Tibial artery (tissue), 4 donors: ENCODE results near the gene TIAM1.

ENCODE experiments used
- DNase-seq, 2 donors: peaks; one replicate each; pipeline ENCODE4 v3.0.0-alpha.2; 2019
- H3K27ac ChIP-seq, 2 donors: fragments of 200-600 bp; sonication (generic) in 1 of 2; 1 replicate in 1 of 2; 2 replicates in 1 of 2; pipeline ENCODE4 v1.5.1; 2018 to 2019; ENCODE audit warnings: mild to moderate bottlenecking in 1 of 2
- H3K27me3 ChIP-seq, 2 donors: fragments of 200-600 bp; sonication (generic) in 1 of 2; one replicate each; pipeline versions ENCODE4 v1.5.1 to v1.6.0; 2016 to 2019
- H3K36me3 ChIP-seq, 3 donors: fragments of 200-600 bp; sonication (generic) in 2 of 3; one replicate each; pipeline ENCODE4 v1.5.1; 2016 to 2019; ENCODE audit warnings: mild to moderate bottlenecking in 2 of 3
- H3K4me1 ChIP-seq, 4 donors: fragments of 200-600 bp; sonication (generic) in 2 of 4; 1 replicate in 3 of 4; 2 replicates in 1 of 4; pipeline ENCODE4 v1.5.1; 2016 to 2019
- H3K4me3 ChIP-seq, 2 donors: fragments of 200-600 bp; sonication (generic) in 1 of 2; 1 replicate in 1 of 2; 2 replicates in 1 of 2; pipeline ENCODE4 v1.5.1; 2018 to 2019; ENCODE audit warnings: mild to moderate bottlenecking in 2 of 2
- H3K9me3 ChIP-seq, 3 donors: fragments of 200-600 bp; sonication (generic) in 1 of 3; one replicate each; pipeline ENCODE4 v1.5.1; 2016 to 2019
- CTCF ChIP-seq, 2 experiments: fragments of 200-600 bp in 1 of 2; fragments of 450-650 bp in 1 of 2; IDR thresholded peaks; one replicate each; pipeline ENCODE4 v1.5.1; 2017 to 2019; ENCODE audit warnings: antibody characterized with exemption in 2 of 2, mild to moderate bottlenecking in 1 of 2, moderate library complexity in 1 of 2
- intact Hi-C: fragments of 100-400 bp; cut with DNase I; formaldehyde crosslinking; loops from one replicate; pipeline ENCODE4 v1.15.0; 2023; ENCODE audit warnings: low total_unique reads

The TIAM1 gene

GRCh38 chr21:31317688-31318087, 26.4 kb downstream of the TIAM1 start:
- DNase-seq: no peak

GRCh38 chr21:31316488-31317169, 27.4 kb downstream of the TIAM1 start:
- H3K4me1 ChIP-seq: no peaks in the 10 kb centered on the region
- intact Hi-C loops: no loop called here

More at GRCh38 chr21:31317688-31318087, 26.4 kb downstream of the TIAM1 start:
- H3K9me3 ChIP-seq: no peaks in the 10 kb centered on the region
- no peak for TF ChIP-seq CTCF (IDR thresholded peaks at IDR 0.05)
- no peaks in the 10 kb centered on the region for H3K36me3 ChIP-seq
- H3K27me3 ChIP-seq: no peaks in the 10 kb centered on the region
- intact Hi-C loops: no loop called here
- H3K4me1 ChIP-seq: no peaks in the 10 kb centered on the region
- no peak overlapping the region for H3K27ac ChIP-seq
- H3K4me3 ChIP-seq: no peak overlapping the region

GRCh38 chr21:31316072-31316471, 28.0 kb downstream of the TIAM1 start:
- TF ChIP-seq CTCF (IDR thresholded peaks at IDR 0.05): no peak
- Histone ChIP-seq H3K4me1 (no peaks in the 10 kb centered on the region), H3K36me3 (no peaks in the 10 kb centered on the region), H3K27ac (no peak overlapping the region), H3K27me3 (no peaks in the 10 kb centered on the region), H3K4me3 (no peak overlapping the region), H3K9me3 (no peaks in the 10 kb centered on the region)
- no peak for DNase-seq
- intact Hi-C loops: no loop called here

More at GRCh38 chr21:31316488-31317169, 27.4 kb downstream of the TIAM1 start:
- H3K4me3 ChIP-seq: no peak overlapping the region
- no peaks in the 10 kb centered on the region for H3K36me3 ChIP-seq
- H3K9me3 ChIP-seq: no peaks in the 10 kb centered on the region
- TF ChIP-seq CTCF (IDR thresholded peaks at IDR 0.05): no peak
- no peaks in the 10 kb centered on the region for H3K27me3 ChIP-seq
- H3K27ac ChIP-seq: no peak overlapping the region
- no peak for DNase-seq

GRCh38 chr21:31310750-31311149, 33.3 kb downstream of the TIAM1 start:
- no peaks in the 10 kb centered on the region for H3K4me1 ChIP-seq
- H3K36me3 ChIP-seq: no peaks in the 10 kb centered on the region
- no peak for TF ChIP-seq CTCF (IDR thresholded peaks at IDR 0.05)
- H3K9me3 ChIP-seq: no peaks in the 10 kb centered on the region
- no peak overlapping the region for H3K4me3 ChIP-seq
- H3K27me3 ChIP-seq: no peaks in the 10 kb centered on the region
- no peak overlapping the region for H3K27ac ChIP-seq
- no peak for DNase-seq
- intact Hi-C loops: no loop called here

GRCh38 chr21:31308584-31308983, 35.5 kb downstream of the TIAM1 start:
- Histone ChIP-seq H3K36me3 (no peaks in the 10 kb centered on the region), H3K4me1 (no peaks in the 10 kb centered on the region), H3K4me3 (no peak overlapping the region), H3K27me3 (no peaks in the 10 kb centered on the region), H3K9me3 (no peaks in the 10 kb centered on the region), H3K27ac (no peak overlapping the region)
- DNase-seq: no peak
- TF ChIP-seq CTCF (IDR thresholded peaks at IDR 0.05): no peak
- intact Hi-C loops: no loop called here

- H3K36me3 ChIP-seq: no peaks in the 10 kb centered on the region
- no peak overlapping the region for H3K27ac ChIP-seq
- DNase-seq: no peak
- H3K4me1 ChIP-seq: no peaks in the 10 kb centered on the region
- no peak overlapping the region for H3K4me3 ChIP-seq
- H3K27me3 ChIP-seq: no peaks in the 10 kb centered on the region
- H3K9me3 ChIP-seq: no peaks in the 10 kb centered on the region
- no peak for TF ChIP-seq CTCF (IDR thresholded peaks at IDR 0.05)
- intact Hi-C loops: no loop called here
These were observed 38.2 kb downstream of the TIAM1 start for GRCh38 chr21:31305888-31306287.
